ENCODE results near the gene RHPN2. TPM values are rescaled to one million over a fixed set of nuclear protein-coding genes. Genes with fewer than 3 reads are reported as not detected.

RHPN2 gene
- 0.73 and 2.7 TPM in 2 replicates for total RNA-seq

GRCh38 chr19:33064792-33065550 is at the start of gene RHPN2:
RHPN2 (minus strand) TSS chr19:33064888; CDS start chr19:33064852, 36 bp downstream.

GRCh38 chr19:33080761-33081681 is 16.3 kb upstream of the RHPN2 start, which contains the start of gene GPATCH1:
GPATCH1 (plus strand) TSS chr19:33081181; CDS start chr19:33081194, 13 bp downstream.

GRCh38 chr19:32971715-32972540 is 92.8 kb downstream of the RHPN2 start, which contains the start of the genes CEP89 and FAAP24:
CEP89 (minus strand) TSS chr19:32971958; CDS start chr19:32971874, 84 bp downstream.
FAAP24 (plus strand) TSS chr19:32972242; CDS start chr19:32973197, 955 bp downstream.

Small RNAs within 50 kb of the gene (small RNA-seq; reads per million reads assigned to genes)
- not detected for gene AC008521.1
- not detected for gene AC008521.2

Other genes with a start within 250 kb of the RHPN2 start
- gene SLC7A9, start 195.1 kb downstream of the RHPN2 start, total RNA-seq = 0.20 and 0.37 TPM in 2 replicates
- 17.4 and 18.7 TPM in 2 replicates for gene CEP89, start 92.9 kb downstream of the RHPN2 start, total RNA-seq
- 2.2 and 3.7 TPM in 2 replicates for gene FAAP24, start 92.6 kb downstream of the RHPN2 start, total RNA-seq
- 6.5 and 6.6 TPM in 2 replicates for gene GPATCH1, start 16.3 kb upstream of the RHPN2 start, total RNA-seq
- not detected in 2 replicates for gene WDR88, start 67.2 kb upstream of the RHPN2 start, total RNA-seq
- 31.1 and 35.6 TPM in 2 replicates for gene LRP3, start 129.4 kb upstream of the RHPN2 start, total RNA-seq
- gene SLC7A10, start 161.0 kb upstream of the RHPN2 start, total RNA-seq = not detected in 2 replicates
- gene CEBPA, start 237.6 kb upstream of the RHPN2 start, total RNA-seq = 0.37 and 0.39 TPM in 2 replicates

Data from subcutaneous preadipocyte (primary cell).